HepG2 (cell line): ENCODE data around the gene IGSF8. TPM values are rescaled to one million over a fixed set of nuclear protein-coding genes. Genes with fewer than 3 reads are reported as not detected.

Source experiments
- AGO1 ChIP-seq: fragments of 200-400 bp; formaldehyde crosslinking; IDR thresholded peaks from 2 replicates; pipeline ENCODE4 v1.6.1; 2017; ENCODE audit warnings: mild to moderate bottlenecking, low read depth, low read length, moderate library complexity; ENCODE audit not compliant: poor library complexity, severe bottlenecking
- CEBPG ChIP-seq: IDR thresholded peaks from 2 replicates; pipeline ENCODE4 v1.6.1; 2016
- CREM ChIP-seq, 2 experiments: sonication (generic) in 1 of 2; formaldehyde crosslinking in 1 of 2; IDR thresholded peaks; 2 replicates each; pipeline versions ENCODE4 v1.4.0 to v1.6.1; 2016 to 2020; ENCODE audit warnings: antibody characterized with exemption in 1 of 2, mild to moderate bottlenecking in 1 of 2, missing genetic modification reagents in 1 of 2
- FOSL1 ChIP-seq: sonication (generic); formaldehyde crosslinking; IDR thresholded peaks from 2 replicates; pipeline ENCODE4 v1.9.0; 2021; ENCODE audit warnings: missing genetic modification reagents, borderline replicate concordance
- HNRNPH1 ChIP-seq: fragments of 200-400 bp; formaldehyde crosslinking; optimal IDR thresholded peaks from 2 replicates; pipeline ENCODE3; 2017; ENCODE audit warnings: mild to moderate bottlenecking, low read depth, low read length
- KAT2B ChIP-seq: fragments of 150-350 bp; IDR thresholded peaks from 2 replicates; pipeline ENCODE4 v1.6.1; 2014; ENCODE audit warnings: low read depth, low read length, borderline replicate concordance
- NR1H2 ChIP-seq: sonication (generic); formaldehyde crosslinking; IDR thresholded peaks from 2 replicates; pipeline ENCODE4 v1.8.1; 2022; ENCODE audit warnings: low read depth, missing genetic modification reagents, borderline replicate concordance
- TARDBP ChIP-seq: sonication (generic); formaldehyde crosslinking; IDR thresholded peaks from 2 replicates; pipeline ENCODE4 v1.8.0; 2022; ENCODE audit warnings: mild to moderate bottlenecking, missing genetic modification reagents
- YEATS4 ChIP-seq: sonication (generic); formaldehyde crosslinking; IDR thresholded peaks from 2 replicates; pipeline ENCODE4 v1.4.0; 2020; ENCODE audit warnings: missing genetic modification reagents, borderline replicate concordance
- ZEB1 ChIP-seq: IDR thresholded peaks from 2 replicates; pipeline ENCODE4 v1.6.1; 2012; ENCODE audit warnings: mild to moderate bottlenecking, low read depth, inconsistent platforms; ENCODE audit not compliant: insufficient replicate concordance
- ZNF136 ChIP-seq: sonication (generic); formaldehyde crosslinking; IDR thresholded peaks from 2 replicates; pipeline ENCODE4 v1.8.1; 2022; ENCODE audit warnings: low read depth, mild to moderate bottlenecking, moderate library complexity, missing genetic modification reagents
- ZNF224 ChIP-seq: sonication (generic); formaldehyde crosslinking; IDR thresholded peaks from 2 replicates; pipeline ENCODE4 v1.5.0; 2020; ENCODE audit warnings: mild to moderate bottlenecking, missing genetic modification reagents
- ZNF546 ChIP-seq: sonication (generic); formaldehyde crosslinking; conservative IDR thresholded peaks from 2 replicates; pipeline ENCODE4 v1.8.1; 2023; ENCODE audit warnings: mild to moderate bottlenecking, missing genetic modification reagents
- ZSCAN21 ChIP-seq: sonication (generic); formaldehyde crosslinking; IDR thresholded peaks from 2 replicates; pipeline ENCODE4 v1.8.0; 2022; ENCODE audit warnings: mild to moderate bottlenecking, missing genetic modification reagents, moderate library complexity, borderline replicate concordance
- polyA plus RNA-seq, 8 experiments: library from polyadenylated mRNA; depleted of rRNA in 3 of 8; stranded (reverse) in 7 of 8; unstranded in 1 of 8; fragments of >200 nt; fragmentation: Illumina TruSeq in 4 of 8; extraction: Trizol in 4 of 8; gene quantifications; 2 replicates each; pipeline versions ENCODE4 v1.2.1 to v1.2.3, GENCODE V29; 2011 to 2016; ENCODE audit warnings: low read depth in 4 of 8, missing spikeins in 1 of 8, mixed read lengths in 1 of 8; ENCODE audit not compliant: insufficient read depth in 1 of 8
- total RNA-seq, 5 experiments: library from RNA; depleted of rRNA; stranded (reverse); fragments of >200 nt; fragmentation: Illumina TruSeq; extraction: Trizol; gene quantifications; 2 replicates each; pipeline ENCODE4 v1.2.3, GENCODE V29; 2016; ENCODE audit warnings: low read depth in 1 of 5
- TF ChIP-seq, protein P1 (sequence below): sonication (generic); formaldehyde crosslinking; IDR thresholded peaks from 2 replicates; pipeline ENCODE4 v1.8.0; 2023; ENCODE audit warnings: mild to moderate bottlenecking, missing genetic modification reagents
- TF ChIP-seq, protein P2 (sequence below): sonication (generic); IDR thresholded peaks from 2 replicates; pipeline ENCODE4 v1.6.1; 2016; ENCODE audit warnings: low read depth, borderline replicate concordance
- TF ChIP-seq, protein P3 (sequence below): sonication (generic); formaldehyde crosslinking; IDR thresholded peaks from 2 replicates; pipeline ENCODE4 v1.4.0; 2020; ENCODE audit warnings: mild to moderate bottlenecking, missing genetic modification reagents
- TF ChIP-seq, protein P4 (sequence below): sonication (generic); formaldehyde crosslinking; IDR thresholded peaks from 2 replicates; pipeline ENCODE4 v1.8.0; 2022; ENCODE audit warnings: mild to moderate bottlenecking, missing genetic modification reagents; ENCODE audit not compliant: insufficient replicate concordance
- TF ChIP-seq, protein P5 (sequence below): sonication (generic); formaldehyde crosslinking; IDR thresholded peaks from 2 replicates; pipeline ENCODE4 v1.4.0; 2020; ENCODE audit warnings: missing genetic modification reagents

IGSF8 gene
- total and polyA plus RNA-seq, 2 of the 13 experiments (the other 11 are each of a cell fraction or from before 2014, with no cell fraction given): 24.0 to 41.0 TPM

DNA sequence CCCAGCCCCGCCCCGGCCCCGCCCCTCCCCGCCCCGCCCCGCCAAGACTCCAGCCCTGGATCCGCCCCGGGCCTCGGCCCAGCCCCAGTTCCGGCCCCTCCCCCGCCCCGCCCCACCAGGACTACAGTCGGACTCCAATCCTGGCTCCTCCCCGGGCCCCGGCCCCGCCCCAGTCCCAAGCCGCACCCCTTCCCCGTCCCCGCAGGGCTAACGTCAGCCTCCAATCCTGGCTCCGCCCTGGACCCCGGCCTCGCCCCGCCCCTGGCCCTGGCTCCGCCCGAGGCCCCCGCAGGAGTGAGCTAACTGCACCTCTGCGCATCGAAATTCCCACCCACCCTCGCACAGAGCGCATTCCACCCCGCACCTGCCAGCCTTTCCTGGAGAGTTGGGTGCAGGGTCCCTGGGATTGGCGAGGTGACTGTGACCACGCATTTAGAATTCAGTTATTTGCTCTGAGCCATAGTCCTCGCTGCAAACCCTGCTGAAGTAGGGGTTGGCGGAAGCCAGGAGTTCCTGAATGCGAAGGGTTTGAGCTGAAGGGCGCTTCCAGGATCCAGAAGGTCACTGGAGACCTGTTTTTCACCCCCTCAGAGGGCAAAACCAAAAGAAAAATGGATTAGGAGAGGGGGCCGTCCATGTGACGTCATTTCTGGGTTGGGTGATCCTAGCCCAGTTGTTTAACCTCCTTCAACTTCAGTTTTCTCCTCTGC, 588 bp upstream of the IGSF8 start (continued):
- no peak for TF ChIP-seq YEATS4 (CRISPR knock-in tag)
- no peak for TF ChIP-seq ZSCAN21 (CRISPR knock-in tag)
- no peak for TF ChIP-seq KAT2B
- no peak for TF ChIP-seq ZNF224 (CRISPR knock-in tag)
- TF ChIP-seq, protein P1, sequence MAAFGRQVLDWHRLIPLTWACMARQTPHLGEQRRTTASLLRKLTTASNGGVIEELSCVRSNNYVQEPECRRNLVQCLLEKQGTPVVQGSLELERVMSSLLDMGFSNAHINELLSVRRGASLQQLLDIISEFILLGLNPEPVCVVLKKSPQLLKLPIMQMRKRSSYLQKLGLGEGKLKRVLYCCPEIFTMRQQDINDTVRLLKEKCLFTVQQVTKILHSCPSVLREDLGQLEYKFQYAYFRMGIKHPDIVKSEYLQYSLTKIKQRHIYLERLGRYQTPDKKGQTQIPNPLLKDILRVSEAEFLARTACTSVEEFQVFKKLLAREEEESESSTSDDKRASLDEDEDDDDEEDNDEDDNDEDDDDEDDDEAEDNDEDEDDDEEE (CRISPR knock-in tag): 0 out of 2 replicates have a peak, but pooled peaks have one; percentile 64
- no peak for TF ChIP-seq HNRNPH1
- no peak for TF ChIP-seq CEBPG
- TF ChIP-seq CREM (IDR thresholded peaks at IDR 0.05): 0 out of 2 replicates have a peak, but pooled peaks have one; percentile 50
- no peak for TF ChIP-seq CREM (CRISPR knock-in tag; IDR thresholded peaks at IDR 0.05)
- TF ChIP-seq, protein P2, sequence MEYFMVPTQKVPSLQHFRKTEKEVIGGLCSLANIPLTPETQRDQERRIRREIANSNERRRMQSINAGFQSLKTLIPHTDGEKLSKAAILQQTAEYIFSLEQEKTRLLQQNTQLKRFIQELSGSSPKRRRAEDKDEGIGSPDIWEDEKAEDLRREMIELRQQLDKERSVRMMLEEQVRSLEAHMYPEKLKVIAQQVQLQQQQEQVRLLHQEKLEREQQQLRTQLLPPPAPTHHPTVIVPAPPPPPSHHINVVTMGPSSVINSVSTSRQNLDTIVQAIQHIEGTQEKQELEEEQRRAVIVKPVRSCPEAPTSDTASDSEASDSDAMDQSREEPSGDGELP: no peak
- no peak for TF ChIP-seq AGO1
- no peak for TF ChIP-seq FOSL1 (CRISPR knock-in tag)
- TF ChIP-seq NR1H2 (CRISPR knock-in tag): no peak
- TF ChIP-seq ZEB1: peak; percentile 40
- TF ChIP-seq, protein P3, sequence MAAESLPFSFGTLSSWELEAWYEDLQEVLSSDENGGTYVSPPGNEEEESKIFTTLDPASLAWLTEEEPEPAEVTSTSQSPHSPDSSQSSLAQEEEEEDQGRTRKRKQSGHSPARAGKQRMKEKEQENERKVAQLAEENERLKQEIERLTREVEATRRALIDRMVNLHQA (CRISPR knock-in tag): no peak
- TF ChIP-seq, protein P4, sequence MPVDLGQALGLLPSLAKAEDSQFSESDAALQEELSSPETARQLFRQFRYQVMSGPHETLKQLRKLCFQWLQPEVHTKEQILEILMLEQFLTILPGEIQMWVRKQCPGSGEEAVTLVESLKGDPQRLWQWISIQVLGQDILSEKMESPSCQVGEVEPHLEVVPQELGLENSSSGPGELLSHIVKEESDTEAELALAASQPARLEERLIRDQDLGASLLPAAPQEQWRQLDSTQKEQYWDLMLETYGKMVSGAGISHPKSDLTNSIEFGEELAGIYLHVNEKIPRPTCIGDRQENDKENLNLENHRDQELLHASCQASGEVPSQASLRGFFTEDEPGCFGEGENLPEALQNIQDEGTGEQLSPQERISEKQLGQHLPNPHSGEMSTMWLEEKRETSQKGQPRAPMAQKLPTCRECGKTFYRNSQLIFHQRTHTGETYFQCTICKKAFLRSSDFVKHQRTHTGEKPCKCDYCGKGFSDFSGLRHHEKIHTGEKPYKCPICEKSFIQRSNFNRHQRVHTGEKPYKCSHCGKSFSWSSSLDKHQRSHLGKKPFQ (CRISPR knock-in tag): no peak
- TF ChIP-seq ZNF546: no peak
- TF ChIP-seq ZNF136: no peak
- no peak for TF ChIP-seq TARDBP (CRISPR knock-in tag)
- TF ChIP-seq, protein P5, sequence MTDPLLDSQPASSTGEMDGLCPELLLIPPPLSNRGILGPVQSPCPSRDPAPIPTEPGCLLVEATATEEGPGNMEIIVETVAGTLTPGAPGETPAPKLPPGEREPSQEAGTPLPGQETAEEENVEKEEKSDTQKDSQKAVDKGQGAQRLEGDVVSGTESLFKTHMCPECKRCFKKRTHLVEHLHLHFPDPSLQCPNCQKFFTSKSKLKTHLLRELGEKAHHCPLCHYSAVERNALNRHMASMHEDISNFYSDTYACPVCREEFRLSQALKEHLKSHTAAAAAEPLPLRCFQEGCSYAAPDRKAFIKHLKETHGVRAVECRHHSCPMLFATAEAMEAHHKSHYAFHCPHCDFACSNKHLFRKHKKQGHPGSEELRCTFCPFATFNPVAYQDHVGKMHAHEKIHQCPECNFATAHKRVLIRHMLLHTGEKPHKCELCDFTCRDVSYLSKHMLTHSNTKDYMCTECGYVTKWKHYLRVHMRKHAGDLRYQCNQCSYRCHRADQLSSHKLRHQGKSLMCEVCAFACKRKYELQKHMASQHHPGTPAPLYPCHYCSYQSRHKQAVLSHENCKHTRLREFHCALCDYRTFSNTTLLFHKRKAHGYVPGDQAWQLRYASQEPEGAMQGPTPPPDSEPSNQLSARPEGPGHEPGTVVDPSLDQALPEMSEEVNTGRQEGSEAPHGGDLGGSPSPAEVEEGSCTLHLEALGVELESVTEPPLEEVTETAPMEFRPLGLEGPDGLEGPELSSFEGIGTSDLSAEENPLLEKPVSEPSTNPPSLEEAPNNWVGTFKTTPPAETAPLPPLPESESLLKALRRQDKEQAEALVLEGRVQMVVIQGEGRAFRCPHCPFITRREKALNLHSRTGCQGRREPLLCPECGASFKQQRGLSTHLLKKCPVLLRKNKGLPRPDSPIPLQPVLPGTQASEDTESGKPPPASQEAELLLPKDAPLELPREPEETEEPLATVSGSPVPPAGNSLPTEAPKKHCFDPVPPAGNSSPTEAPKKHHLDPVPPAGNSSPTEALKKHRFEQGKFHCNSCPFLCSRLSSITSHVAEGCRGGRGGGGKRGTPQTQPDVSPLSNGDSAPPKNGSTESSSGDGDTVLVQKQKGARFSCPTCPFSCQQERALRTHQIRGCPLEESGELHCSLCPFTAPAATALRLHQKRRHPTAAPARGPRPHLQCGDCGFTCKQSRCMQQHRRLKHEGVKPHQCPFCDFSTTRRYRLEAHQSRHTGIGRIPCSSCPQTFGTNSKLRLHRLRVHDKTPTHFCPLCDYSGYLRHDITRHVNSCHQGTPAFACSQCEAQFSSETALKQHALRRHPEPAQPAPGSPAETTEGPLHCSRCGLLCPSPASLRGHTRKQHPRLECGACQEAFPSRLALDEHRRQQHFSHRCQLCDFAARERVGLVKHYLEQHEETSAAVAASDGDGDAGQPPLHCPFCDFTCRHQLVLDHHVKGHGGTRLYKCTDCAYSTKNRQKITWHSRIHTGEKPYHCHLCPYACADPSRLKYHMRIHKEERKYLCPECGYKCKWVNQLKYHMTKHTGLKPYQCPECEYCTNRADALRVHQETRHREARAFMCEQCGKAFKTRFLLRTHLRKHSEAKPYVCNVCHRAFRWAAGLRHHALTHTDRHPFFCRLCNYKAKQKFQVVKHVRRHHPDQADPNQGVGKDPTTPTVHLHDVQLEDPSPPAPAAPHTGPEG (CRISPR knock-in tag): no peak
